DND-41 (cell line): ENCODE results near the gene HEPN1.

Source experiments
- EZH2 ChIP-seq: IDR thresholded peaks from 3 replicates; pipeline ENCODE4 v1.6.1; 2012; ENCODE audit warnings: borderline replicate concordance, low read depth, mild to moderate bottlenecking, moderate library complexity, low read length, inconsistent platforms; ENCODE audit not compliant: severe bottlenecking
- TF ChIP-seq, protein P1 (sequence below): IDR thresholded peaks from 2 replicates; pipeline ENCODE4 v1.5.1; 2012; ENCODE audit warnings: borderline replicate concordance, low read length, moderate library complexity, mild to moderate bottlenecking; ENCODE audit not compliant: poor library complexity, severe bottlenecking; ENCODE audit errors: extremely low read depth

DNA sequence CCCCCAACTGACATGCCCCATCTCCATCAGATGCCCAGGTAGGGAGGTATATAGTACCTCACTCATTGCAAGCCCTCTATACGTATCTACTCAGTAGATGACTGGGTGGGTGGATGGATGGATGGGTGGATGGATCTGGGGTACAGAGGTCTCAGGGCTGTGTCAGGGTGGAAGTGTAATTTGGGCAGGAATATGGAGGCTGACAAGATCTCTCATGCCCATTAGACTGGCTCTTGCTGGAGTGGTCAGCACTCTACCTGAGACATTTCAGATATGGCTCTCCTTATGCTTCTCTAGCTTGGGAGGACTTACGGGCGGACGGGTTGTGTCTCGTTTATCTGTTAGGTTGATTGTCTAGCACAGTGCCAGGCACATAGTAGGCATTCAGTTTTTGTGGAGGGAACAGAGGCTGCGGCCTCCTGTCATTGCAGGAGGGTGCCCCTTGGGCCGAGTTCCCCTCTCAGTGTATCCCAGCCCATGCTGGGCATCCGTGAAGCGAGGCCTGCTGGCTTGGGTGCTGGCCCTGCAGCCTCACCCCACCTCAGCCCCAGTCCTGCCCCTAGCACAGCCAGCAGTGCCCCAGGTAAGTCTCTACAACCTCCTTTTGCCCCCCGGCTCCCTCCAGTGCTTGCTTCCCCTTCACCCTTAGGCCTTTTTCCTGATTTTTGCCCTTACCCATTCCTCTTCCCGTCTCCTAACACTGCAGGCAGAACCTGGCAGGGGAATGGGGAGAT is 40.1 kb upstream of the HEPN1 start:
- TF ChIP-seq, protein P1, sequence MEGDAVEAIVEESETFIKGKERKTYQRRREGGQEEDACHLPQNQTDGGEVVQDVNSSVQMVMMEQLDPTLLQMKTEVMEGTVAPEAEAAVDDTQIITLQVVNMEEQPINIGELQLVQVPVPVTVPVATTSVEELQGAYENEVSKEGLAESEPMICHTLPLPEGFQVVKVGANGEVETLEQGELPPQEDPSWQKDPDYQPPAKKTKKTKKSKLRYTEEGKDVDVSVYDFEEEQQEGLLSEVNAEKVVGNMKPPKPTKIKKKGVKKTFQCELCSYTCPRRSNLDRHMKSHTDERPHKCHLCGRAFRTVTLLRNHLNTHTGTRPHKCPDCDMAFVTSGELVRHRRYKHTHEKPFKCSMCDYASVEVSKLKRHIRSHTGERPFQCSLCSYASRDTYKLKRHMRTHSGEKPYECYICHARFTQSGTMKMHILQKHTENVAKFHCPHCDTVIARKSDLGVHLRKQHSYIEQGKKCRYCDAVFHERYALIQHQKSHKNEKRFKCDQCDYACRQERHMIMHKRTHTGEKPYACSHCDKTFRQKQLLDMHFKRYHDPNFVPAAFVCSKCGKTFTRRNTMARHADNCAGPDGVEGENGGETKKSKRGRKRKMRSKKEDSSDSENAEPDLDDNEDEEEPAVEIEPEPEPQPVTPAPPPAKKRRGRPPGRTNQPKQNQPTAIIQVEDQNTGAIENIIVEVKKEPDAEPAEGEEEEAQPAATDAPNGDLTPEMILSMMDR, result no peak
- no peak for TF ChIP-seq EZH2
